HL-60/S4 treated with phorbol 12-myristate 13-acetate at 8.2 ng/mL for 4 days and 3 days (cell line): ENCODE data around the gene KIF1B.
"Not testable (repeated sequence)": the region's sequence is repeated elsewhere in the genome, so short reads cannot be mapped to it uniquely, and the experiment has no call there.

Source experiments
- in situ Hi-C: fragments of 300-500 bp; cut with MboI; formaldehyde crosslinking; loops from 2 replicates; pipeline ENCODE4 v1.15.0; 2022; ENCODE audit warnings: low sequenced_read_pairs

Gene KIF1B

DNA sequence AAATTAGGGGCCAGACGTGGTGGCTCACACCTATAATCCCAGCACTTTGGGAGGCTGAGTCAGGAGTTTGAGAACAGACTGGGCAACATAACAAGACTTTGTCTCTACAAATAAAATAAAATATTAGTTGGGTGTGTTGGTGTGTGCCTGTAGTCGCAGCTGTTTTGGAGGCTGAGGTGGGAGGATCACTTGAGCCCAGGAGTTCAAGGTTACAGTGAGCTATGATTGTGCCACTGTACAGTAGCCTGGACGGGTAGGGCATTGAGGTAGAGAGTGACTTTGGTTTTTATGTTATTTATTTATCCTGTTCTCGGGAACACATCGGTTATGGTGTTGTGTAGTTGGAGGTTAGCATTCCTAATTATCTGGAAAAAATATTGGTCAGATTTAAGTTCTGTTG, 19.5 kb downstream of the KIF1B start:
- in situ Hi-C loops: no loop called here

DNA sequence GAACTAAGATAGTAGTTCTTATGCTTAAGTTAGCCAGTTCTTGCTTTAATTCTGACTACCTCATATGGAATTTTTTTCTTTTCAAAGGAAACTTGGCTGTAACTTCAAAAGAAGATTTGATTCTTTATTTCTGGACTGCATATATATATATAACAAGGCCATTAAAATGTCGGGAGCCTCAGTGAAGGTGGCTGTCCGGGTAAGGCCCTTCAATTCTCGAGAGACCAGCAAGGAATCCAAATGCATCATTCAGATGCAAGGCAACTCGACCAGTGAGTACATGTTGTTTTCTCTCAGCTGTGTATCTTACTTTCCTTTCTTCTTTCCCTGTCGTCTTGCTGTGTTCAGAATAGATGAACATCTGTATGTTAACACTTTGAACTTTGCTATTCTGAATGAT, 21.8 kb downstream of the KIF1B start:
- in situ Hi-C loops: no loop called here

DNA sequence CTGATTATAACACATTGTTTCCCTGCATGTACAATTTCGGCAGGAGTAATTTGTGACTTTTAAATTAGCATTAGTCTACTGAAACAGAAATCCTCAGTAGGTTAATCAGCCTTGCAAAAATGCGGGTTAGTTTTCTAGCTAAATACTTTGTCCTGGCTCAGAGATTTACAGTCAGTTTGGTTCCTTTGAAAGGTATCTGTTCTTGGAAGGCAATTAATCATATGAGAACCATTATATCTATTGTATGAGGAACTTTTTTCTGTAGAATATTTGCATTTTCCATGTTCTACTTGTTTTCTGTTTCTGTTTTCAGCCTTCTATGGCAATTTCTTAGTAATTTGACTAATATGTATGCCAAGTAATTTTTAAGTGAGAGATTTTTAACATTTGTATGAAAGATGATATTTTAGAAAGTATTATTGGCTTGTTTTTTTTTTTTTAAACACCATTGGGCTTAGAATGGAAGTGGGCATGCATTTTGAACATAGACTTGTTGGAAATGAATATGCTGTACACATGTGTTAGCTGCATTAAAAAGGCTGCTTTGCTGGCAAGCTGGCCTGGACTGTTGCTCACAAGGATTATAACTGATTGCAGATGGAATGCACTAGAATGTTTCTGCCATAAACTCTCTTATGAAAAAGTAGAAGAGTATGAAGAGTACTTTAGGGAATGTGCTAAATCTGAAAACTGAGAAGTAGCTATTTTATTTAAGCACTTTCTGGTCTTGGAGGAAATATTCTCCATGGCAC, 26.2 kb downstream of the KIF1B start:
- in situ Hi-C loops: no loop called here

DNA sequence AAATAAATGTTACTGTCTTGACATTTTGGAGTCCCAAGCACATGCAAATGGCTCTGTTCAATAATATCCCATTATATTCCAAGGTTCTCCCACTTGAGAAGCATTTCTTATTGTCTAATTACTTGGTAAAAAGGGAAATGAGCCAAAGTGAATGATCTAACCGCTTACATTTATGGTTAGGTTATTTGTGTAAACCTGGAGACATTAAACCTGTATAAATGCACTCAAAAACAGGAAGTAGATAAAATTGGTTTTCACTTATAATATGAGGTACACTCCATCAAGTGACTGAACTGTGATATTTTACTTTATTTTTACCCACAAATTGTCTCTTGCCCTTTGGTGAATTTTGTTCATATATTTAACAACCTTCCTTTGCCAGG, 26.8 kb downstream of the KIF1B start:
- in situ Hi-C loops: no loop called here

DNA sequence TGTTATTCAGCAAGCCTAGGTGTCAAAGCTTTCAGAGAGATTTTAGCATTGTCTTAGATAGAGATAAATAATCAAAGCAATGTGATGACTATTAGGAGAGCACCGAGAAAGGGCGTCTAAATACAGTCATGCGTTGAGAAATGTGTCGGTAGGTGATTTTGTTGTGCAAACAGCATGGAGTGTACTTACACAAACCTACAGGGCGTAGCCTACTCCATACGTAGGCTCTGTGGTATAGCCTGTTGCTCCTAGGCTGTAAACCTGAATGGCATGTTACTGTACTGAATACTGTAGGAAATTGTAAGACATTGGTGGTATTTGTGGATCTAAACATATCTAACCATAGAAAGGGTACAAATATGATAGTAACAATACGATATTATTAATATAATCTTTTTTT, 31.8 kb downstream of the KIF1B start:
- in situ Hi-C loops: no loop called here

DNA sequence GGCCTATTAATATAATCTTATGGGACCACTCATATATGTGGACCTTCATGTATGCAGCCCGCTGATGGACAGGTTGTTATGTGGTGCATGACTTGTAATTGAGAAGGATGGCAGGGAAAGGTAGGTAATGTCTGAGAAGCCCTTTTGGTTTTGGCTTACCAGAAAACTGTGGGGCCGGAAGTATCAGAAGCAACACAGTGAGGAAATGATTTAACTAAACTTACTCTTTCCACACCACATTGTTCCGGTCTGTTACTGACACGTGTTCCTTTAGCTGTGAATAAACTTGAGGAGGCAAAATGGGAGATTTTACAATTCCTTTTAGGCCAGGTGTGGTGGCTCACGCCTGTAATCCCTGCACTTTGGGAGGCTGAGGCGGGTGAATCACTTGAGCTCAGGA, 32.4 kb downstream of the KIF1B start:
- in situ Hi-C loops: no loop called here

DNA sequence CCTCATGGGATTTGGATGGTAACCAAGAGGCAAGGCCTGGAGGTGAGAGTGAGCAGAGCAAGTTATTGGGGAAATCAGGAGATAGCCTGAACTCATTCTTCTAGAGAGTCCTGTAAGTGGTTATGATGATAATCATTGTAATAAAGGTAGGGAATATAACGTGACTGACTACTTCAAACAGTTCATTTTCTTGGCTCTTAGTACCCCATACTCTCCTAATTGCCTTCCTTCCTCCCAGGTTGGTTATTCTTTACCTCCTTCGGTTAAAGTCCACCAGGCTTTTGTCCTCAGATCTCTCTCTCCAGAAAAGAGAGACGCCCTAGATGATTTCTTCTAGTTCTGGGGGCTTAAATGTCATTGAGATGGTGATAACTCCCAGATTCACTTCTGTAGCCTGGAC, 35.3 kb downstream of the KIF1B start:
- in situ Hi-C loops: no loop called here

DNA sequence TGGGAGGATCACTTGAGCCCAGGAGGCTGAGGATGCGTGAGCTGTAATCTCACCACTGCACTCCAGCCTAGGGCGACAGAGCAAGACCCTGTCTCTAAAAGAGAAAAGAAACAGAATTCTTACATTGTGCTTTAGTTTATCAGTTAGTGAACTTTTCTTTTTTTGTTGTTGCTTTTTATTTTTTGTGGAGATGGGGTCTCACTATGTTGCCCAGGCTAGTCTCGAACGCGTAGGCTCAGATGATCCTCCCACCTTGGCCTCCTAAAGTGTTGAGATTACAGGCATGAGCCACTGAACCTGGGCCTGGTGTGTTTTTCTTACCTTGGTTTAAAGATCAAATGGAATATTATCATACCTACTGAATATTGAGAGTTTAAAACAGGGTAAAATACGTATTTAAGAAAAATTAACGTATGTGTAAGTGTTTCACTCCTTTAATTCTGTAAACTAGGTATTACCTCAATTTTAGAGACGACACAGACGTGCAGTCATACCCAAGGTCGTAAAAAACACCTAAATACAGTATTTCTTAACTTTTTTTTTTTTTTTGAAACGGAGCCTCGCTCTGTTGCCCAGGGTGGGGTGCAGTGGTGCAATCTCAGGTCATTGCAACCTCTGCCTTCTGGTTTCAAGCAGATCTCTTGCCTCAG, 39.6 kb downstream of the KIF1B start:
- in situ Hi-C loops: no loop called here

DNA sequence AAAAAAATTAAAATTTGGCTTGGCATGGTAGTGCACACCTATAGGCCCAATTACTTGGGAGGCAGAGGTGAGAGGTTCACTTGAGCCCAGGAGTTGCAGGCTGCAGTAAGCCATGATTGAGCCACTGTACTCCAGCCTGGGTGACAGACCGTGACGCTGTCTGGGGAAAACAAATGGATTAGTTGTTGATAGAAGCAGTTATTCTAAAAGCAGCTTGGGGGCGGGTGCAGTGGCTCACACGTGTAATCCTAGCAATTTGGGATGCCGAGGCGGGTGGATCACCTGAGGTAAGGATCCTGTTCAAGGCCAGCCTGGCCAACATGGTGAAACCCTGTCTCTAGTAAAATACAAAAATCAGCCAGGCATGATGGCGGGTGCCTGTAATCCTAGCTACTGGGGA, 40.3 kb downstream of the KIF1B start:
- in situ Hi-C loops: no loop called here

DNA sequence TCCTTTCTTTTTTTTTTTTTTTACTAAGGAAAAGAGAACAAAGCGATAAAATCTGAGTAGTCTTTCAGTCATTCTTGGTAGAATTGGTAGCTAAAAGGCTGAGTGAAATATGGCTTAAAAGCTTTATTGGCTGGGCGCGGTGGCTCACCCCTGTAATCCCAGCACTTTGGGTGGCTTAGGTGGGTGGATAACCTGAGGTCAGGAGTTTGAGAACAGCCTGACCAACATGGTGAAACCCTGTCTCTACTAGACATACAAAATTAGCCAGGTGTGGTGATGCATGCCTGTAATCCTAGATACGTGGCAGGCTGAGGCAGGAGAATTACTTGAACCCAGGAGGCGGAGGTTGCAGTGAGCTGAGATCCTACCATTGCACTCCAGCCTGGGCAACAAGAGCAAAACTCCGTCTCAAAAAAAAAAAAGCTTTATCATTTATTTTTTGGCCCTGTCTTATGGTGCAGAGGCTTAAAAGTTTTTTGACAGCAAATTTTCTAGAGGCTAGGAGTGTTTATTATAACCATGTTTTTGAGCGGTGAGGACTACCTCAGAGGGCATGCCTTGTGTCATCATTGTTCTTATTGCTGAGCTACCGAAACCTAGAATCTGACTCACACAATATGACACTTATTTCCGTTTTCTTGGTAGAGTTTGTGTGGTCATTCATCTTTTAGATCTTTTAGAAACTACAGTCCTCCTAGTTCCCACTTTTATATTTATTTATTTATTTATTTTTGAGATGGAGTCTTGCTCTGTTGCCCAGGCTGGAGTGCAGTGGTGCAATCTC, 41.1 kb downstream of the KIF1B start:
- in situ Hi-C loops: not testable (repeated sequence)

DNA sequence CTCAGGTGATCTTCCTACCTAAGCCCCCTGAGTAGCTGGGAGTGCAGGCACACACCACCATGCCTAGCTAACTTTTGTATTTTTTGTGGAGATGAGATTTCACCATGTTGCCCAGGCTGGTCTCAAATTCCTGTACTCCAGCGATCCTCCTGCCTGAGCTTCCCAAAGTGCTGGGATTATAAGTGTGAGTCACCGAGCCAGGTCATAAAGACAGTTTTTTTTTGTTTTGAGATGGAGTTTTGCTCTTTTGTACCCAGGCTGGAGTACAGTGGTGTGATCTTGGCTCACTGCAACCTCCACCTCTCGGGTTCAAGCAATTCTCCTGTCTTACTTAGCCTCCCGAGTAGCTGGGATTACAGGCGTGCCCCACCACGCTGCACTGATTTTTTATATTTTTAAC, 42.1 kb downstream of the KIF1B start:
- in situ Hi-C loops: no loop called here

DNA sequence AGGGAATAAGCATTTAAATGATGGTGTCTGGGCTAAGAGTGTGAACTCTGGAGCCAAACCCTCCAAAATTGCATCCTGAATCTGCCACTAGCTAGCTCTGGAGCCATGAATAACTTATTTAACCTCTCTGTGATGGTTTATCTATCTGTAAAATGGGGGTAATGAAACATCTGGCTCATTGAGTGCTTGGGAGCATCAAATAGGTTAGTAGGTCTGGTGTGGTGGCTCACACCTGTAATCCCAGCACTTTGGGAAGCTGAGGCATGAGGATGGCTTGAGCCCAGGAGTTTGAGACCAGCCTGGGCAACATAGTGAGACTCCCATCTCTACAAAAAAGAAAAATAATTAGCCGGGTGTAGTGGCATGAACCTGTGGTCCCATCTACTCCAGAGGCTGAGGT, 42.8 kb downstream of the KIF1B start:
- in situ Hi-C loops: no loop called here

DNA sequence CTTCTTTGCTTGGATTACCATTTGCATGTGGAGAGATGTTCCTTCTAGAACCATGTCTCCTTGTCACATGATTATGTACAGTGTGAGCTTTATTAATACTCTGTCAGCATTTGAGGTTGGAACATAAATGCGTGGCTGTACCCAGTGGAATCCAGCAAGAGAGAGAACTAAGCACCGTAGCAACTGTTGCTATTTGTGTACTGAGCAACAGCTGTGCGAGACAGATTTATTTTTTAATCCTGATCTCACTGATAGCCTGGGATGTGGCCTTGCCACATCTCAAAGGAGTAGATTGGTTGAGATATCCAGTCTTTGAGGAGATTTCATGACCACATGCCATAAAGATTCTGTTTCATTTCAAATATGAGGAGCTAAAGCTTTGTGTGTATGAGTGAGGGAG, 43.4 kb downstream of the KIF1B start:
- in situ Hi-C loops: no loop called here

DNA sequence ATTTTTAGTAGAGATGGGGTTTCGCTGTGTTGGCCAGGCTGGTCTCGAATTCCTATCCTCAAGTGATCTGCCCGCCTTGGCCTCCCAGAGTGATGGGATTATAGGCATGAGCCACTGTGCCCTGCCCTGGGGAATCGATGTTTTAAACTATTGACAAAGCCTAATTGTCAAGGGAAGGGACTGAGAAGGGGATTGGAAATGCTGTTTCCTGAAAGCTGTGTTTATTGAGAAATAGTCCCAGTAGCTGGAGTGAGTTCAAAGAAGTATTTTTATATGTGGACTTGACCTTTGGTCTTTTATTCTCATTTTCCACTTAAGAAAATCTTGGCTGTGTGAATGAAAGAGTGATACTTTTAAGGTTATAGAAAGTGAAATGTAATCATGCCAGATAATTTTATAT, 47.5 kb downstream of the KIF1B start:
- in situ Hi-C loops: no loop called here

DNA sequence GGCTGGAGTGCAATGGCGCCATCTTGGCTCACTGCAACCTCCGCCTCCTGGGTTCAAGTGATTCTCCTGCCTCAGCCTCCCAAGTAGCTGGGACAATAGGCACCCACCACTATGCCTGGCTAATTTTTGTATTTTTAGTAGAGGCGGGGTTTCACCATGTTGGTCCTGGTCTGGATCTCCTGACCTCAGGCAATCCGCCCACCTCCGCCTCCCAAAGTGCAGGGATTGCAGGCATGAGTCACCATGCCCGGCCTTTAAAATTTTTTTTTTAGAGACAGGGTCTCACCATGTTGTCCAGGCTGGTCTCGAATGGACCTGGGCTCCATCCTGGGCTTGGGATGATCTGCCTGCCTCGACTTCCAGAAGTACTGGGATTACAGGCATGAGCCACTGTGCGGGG, 49.2 kb downstream of the KIF1B start:
- in situ Hi-C loops: not testable (repeated sequence)

DNA sequence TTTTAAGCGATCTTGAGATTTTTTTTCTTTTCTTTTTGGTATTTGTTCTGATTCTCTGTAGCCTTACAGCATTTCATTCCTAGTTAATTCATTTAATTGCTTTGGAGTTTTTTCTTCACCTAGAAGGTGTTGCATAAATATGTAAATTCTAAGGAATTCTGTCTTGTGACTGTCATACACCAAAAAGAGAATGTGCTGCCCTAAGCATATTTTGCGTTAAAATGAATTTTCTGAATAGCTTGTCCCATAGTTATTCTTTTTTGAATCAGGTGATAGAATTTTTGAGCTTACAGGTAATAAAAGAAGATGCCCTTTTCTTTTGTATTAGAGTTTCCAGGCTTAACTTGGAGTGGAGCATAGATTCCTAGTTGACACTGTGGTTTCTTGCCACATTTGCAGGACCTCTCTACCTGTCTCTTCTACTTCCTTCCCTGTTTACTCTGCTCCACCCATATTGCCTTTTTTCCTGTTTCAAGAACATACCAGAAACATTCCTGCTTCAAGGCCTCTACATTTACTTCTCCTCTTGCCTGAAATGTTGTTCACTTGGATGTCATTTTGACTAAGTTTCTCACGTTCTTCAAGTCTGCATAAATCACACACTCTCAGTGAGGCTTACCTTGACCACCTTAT, 53.2 kb downstream of the KIF1B start:
- in situ Hi-C loops: no loop called here

DNA sequence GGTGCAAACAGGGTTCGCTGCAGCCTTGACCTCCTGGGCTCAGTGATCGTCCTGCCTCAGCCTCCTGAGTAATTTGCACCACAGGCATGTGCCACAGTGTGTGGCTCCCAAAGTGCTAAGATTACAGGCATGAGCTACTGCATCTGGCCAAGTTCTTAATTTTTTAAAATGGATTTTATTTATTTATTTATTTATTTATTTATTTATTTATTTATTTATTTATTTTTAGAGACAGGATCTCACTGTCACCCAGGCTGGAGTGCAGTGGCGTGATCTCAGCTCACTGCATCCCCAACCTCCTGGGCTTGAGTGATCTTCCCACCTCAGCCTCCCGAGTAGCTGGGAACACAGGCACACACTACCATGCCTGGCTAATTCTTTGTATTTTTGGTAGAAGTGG, 54.7 kb downstream of the KIF1B start:
- in situ Hi-C loops: no loop called here

DNA sequence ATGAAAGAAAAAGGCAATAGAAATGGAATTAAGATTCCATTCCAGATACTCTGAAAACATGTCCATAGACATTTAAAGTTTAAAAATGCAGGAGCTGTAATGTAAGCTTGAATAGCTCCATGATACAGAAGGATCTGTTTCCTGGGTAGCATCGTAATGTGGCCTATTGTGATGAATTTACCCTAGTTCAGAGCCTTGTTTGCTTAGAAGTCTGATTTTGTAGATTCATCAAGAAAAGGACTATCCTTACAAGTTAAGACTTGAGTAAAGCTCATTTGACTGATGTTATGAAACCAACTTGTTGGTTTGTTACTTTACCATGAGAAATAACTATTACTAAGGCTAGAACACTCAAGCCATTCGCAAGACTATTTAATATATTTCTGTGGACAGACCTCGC, 55.5 kb downstream of the KIF1B start:
- in situ Hi-C loops: no loop called here

DNA sequence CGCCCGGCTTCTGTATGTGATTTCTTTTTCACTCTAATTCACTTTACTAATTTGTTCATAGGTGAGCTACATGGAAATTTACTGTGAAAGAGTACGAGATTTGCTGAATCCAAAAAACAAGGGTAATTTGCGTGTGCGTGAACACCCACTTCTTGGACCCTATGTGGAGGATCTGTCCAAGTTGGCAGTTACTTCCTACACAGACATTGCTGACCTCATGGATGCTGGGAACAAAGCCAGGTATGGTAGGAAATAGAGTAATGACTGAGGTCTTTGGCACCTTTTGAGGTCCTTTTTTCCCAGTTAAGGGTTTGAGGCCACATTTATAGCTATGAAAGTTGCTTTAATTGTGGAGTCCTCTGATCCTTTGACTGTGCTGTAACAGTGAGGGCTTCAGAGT, 56.9 kb downstream of the KIF1B start:
- in situ Hi-C loops: no loop called here

DNA sequence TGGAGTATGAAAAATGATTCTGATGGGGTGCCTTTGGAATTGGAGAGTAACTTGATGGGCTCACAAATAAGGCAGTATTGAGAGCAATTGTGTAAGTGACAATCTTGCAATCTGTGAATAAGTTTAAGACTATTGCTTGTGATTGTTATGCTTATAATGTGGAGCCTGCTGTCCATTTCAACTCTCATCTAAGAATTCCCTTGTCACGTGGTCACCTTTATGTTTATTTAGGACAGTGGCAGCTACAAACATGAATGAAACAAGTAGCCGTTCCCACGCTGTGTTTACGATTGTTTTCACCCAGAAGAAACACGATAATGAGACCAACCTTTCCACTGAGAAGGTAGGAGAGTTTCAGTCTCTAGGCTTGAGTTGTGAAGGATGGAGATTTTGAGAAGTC, 57.6 kb downstream of the KIF1B start:
- in situ Hi-C loops: no loop called here

DNA sequence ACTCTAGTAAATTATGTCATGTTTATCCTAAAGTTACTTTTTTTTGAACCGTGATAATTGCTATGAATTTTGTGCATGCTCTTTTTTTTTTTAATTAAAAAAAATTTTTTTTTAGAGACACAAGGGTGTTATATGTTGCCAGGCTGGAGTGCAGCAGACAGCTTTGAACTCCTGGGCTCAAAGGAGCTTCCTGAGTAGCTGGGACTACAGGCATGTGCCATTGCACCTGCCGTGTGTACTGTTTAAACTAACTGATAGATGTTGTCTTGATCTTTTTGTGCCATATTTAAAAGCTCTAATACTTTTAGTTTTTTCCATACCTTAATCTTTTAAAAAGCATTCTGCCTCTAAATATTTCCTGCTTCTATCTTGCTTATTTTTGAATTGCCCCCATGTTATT, 60.7 kb downstream of the KIF1B start:
- in situ Hi-C loops: no loop called here

DNA sequence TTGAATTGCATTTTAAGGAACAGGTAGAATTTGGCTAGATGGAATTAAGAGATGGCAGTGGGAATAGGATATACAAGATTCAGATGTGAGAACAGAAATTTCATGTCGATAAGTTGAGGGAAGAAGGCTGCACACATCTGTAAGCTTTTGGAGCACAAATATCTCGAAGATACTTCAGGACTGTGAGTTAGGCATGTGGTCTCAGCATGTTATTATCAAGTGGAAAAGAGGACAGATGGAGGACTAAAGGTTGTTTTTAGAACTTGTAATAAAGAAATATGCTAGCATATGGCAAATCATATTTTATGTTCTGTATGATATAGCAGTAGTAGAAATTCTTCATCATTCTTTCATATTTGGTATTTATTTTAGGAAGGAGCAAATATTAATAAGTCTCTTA, 61.5 kb downstream of the KIF1B start:
- in situ Hi-C loops: no loop called here
